ENCODE data around the gene TRIO. TPM values are rescaled to one million over a fixed set of nuclear protein-coding genes. Genes with fewer than 3 reads are reported as not detected.

The TRIO gene
- total and polyA plus RNA-seq, 10 of the 15 experiments (the other 5 are each of a cell fraction or from before 2014, with no cell fraction given), result 5.1 to 96.4 (median 44.6) TPM

GRCh38 chr5:14199902-14200301 is 56.8 kb downstream of the TRIO start:
- FAIRE-seq, result no peak
- ATAC-seq, result no peak
- BruUV-seq (replicated peaks), result no TSS peak
- Histone ChIP-seq H3K27me3 (replicated peaks in 1 of 2; ENCODE audit: control insufficient read depth in 2 of 2, insufficient read depth in 2 of 2, low read length in 1 of 2) (no peaks in the 10 kb centered on the region), H3K4me2 (ENCODE audit: control insufficient read depth, insufficient read depth) (no peak overlapping the region), H2AFZ (ENCODE audit: control insufficient read depth, low read depth, low read length) (no peak overlapping the region), H3K9me3 (replicated peaks; ENCODE audit: control insufficient read depth, insufficient read depth, low read length) (no peaks in the 10 kb centered on the region; the same call in 2 of the 3 replicates), H3K9ac (ENCODE audit: control insufficient read depth, insufficient read depth, low read length) (no peak overlapping the region), H3K4me1 (ENCODE audit: control insufficient read depth, insufficient read depth, low read length) (peaks cover 20% of the 10 kb centered on the region), H3K27ac (ENCODE audit: control insufficient read depth, insufficient read depth) (no peak overlapping the region), H3K79me2 (ENCODE audit: control insufficient read depth, insufficient read depth, low read length) (peaks cover 87% of the 10 kb centered on the region), H3K4me3 (no peak overlapping the region), H3K36me3 (ENCODE audit: control insufficient read depth in 2 of 2, insufficient read depth in 2 of 2, low read length in 1 of 2) (peaks cover 0 to 6% of the 10 kb centered on the region in 2 experiments; a peak in 2 of 4 replicates), H4K20me1 (ENCODE audit: control insufficient read depth, insufficient read depth) (no peaks in the 10 kb centered on the region)
- intact Hi-C loops (cut with micrococcal nuclease; ENCODE audit: unreplicated experiment) (no loop called here), in situ Hi-C loops (cut with MboI) (no loop called here)
- ChIA-PET POLR2A (interaction anchor here (1.3 to 1.8 kb wide), 3 partner anchors 8 to 46 kb away, joined by 4 to 5 read pairs (median 5); no protein-coding TSS in a partner anchor), SMC1A (ENCODE audit: uncharacterized antibody, unreplicated experiment) (interaction anchor here (0.8 to 1.9 kb wide), 10 partner anchors 11 to 91 kb away, joined by 3 to 7 read pairs (median 4); no protein-coding TSS in a partner anchor), CTCF (interaction anchor here (1.0 to 1.4 kb wide), 2 partner anchors 25 to 45 kb away, joined by 3 to 5 read pairs; no protein-coding TSS in a partner anchor), RAD21 (ENCODE audit: unreplicated experiment) (interaction anchor here (0.7 to 1.5 kb wide), 2 partner anchors 10 to 12 kb away, joined by 3 to 5 read pairs; no protein-coding TSS in a partner anchor)
- WGBS (ENCODE audit: insufficient coverage, insufficient replicate concordance, low lambda C conversion rate, missing lambda C conversion rate), result 73% methylated on average over 6 of the region's 6 CpGs
- no peak for DNase-seq (ENCODE audit: low read depth, low spot score)
- TF ChIP-seq YY1 (IDR thresholded peaks at IDR 0.05; ENCODE audit: low read depth, low read length) (no peak), SP1 (IDR thresholded peaks at IDR 0.05; ENCODE audit: low read depth, low read length) (no peak), ZNF384 (IDR thresholded peaks at IDR 0.05; ENCODE audit: borderline replicate concordance, low read depth, low read length) (no peak), LARP7 (IDR thresholded peaks at IDR 0.05) (no peak), FOXM1 (IDR thresholded peaks at IDR 0.05; ENCODE audit: low read depth, low read length) (no peak), NR2C1 (IDR thresholded peaks at IDR 0.05) (no peak), NR2C2 (IDR thresholded peaks at IDR 0.05; ENCODE audit: borderline replicate concordance, control insufficient read depth, insufficient read length, low read depth) (no peak), YBX1 (IDR thresholded peaks at IDR 0.05) (no peak), EP300 (IDR thresholded peaks at IDR 0.05; ENCODE audit: borderline replicate concordance in 1 of 2, control insufficient read depth in 1 of 2, low read depth in 2 of 2, low read length in 2 of 2) (no peak), ZNF687 (IDR thresholded peaks at IDR 0.05) (no peak), PAX5 (IDR thresholded peaks at IDR 0.05; ENCODE audit: borderline replicate concordance, low read depth, low read length) (no peak)
- TF ChIP-seq, protein P1, sequence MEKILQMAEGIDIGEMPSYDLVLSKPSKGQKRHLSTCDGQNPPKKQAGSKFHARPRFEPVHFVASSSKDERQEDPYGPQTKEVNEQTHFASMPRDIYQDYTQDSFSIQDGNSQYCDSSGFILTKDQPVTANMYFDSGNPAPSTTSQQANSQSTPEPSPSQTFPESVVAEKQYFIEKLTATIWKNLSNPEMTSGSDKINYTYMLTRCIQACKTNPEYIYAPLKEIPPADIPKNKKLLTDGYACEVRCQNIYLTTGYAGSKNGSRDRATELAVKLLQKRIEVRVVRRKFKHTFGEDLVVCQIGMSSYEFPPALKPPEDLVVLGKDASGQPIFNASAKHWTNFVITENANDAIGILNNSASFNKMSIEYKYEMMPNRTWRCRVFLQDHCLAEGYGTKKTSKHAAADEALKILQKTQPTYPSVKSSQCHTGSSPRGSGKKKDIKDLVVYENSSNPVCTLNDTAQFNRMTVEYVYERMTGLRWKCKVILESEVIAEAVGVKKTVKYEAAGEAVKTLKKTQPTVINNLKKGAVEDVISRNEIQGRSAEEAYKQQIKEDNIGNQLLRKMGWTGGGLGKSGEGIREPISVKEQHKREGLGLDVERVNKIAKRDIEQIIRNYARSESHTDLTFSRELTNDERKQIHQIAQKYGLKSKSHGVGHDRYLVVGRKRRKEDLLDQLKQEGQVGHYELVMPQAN (conservative IDR thresholded peaks at IDR 0.05), result no peak
- TF ChIP-seq, protein P2, sequence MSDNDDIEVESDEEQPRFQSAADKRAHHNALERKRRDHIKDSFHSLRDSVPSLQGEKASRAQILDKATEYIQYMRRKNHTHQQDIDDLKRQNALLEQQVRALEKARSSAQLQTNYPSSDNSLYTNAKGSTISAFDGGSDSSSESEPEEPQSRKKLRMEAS (IDR thresholded peaks at IDR 0.05; ENCODE audit: low read depth, low read length), result no peak
